Tibial nerve (tissue), 3 donors: Measurements from ENCODE around the gene ACAP1.

Experiments
- CTCF ChIP-seq, 5 experiments: fragments of 200-600 bp in 3 of 5; fragments of 450-650 bp in 2 of 5; sonication (generic) in 3 of 5; IDR thresholded peaks; one replicate each; pipeline ENCODE4 v1.5.1; 2016 to 2019; ENCODE audit warnings: antibody characterized with exemption in 5 of 5, mild to moderate bottlenecking in 3 of 5, moderate library complexity in 2 of 5
- POLR2A ChIP-seq, 2 donors: fragments of 450-650 bp; IDR thresholded peaks; one replicate each; pipeline ENCODE4 v1.6.1; 2017; ENCODE audit warnings: antibody characterized with exemption in 2 of 2, mild to moderate bottlenecking in 2 of 2, moderate library complexity in 2 of 2

GRCh38 chr17:7379134-7379533 is 42.8 kb downstream of the ACAP1 start:
- no peak for TF ChIP-seq CTCF (IDR thresholded peaks at IDR 0.05)
- TF ChIP-seq POLR2A (IDR thresholded peaks at IDR 0.05) = no peak
